Measurements from ENCODE around the gene GRM8. TPM values are rescaled to one million over a fixed set of nuclear protein-coding genes. Genes with fewer than 3 reads are reported as not detected.

GRM8 gene
- polyA plus RNA-seq, 1 donor from 2014 or later = 1.5 TPM

DNA sequence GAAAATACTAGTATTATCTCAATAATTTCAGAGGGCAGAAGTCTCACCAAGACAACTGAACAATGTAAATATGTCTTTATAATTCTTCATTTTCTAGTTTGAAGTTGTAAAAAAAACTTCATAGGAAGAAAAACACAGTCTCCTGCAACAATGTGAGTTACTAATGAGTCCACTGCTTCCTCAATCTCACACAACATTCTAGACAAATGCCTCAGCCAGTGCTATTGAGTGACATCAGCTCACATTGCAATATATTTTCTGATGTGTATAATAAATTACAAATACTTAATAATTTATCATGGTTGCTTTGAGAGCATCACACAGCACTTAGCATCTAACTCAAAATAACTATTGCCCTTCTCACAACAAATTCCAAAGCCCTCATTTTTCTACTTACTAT is 321.2 kb downstream of the GRM8 start:
- Histone ChIP-seq H3K27ac (ENCODE audit: low read length) (no peak overlapping the region), H4K20me1 (ENCODE audit: insufficient read depth) (no peaks in the 10 kb centered on the region), H3K9ac (ENCODE audit: low read length) (no peak overlapping the region), H3F3A (ENCODE audit: insufficient read depth, low read length, poor library complexity, severe bottlenecking) (no peaks in the 10 kb centered on the region), H3K36me3 (ENCODE audit: insufficient read depth, low read length) (no peaks in the 10 kb centered on the region), H3K4me3 (ENCODE audit: low read length) (no peak overlapping the region), H3K4me2 (ENCODE audit: low read length) (no peak overlapping the region), H3K9me2 (ENCODE audit: insufficient read depth, low read length) (no peaks in the 10 kb centered on the region), H2AFZ (ENCODE audit: low read depth, low read length) (no peak overlapping the region), H3K9me3 (ENCODE audit: low read length) (no peaks in the 10 kb centered on the region), H3K27me3 (ENCODE audit: insufficient read depth, low read depth, low read length) (no peaks in the 10 kb centered on the region), H3K79me2 (replicated peaks; ENCODE audit: insufficient read depth, low read length) (no peaks in the 10 kb centered on the region)
- TF ChIP-seq, protein P1, sequence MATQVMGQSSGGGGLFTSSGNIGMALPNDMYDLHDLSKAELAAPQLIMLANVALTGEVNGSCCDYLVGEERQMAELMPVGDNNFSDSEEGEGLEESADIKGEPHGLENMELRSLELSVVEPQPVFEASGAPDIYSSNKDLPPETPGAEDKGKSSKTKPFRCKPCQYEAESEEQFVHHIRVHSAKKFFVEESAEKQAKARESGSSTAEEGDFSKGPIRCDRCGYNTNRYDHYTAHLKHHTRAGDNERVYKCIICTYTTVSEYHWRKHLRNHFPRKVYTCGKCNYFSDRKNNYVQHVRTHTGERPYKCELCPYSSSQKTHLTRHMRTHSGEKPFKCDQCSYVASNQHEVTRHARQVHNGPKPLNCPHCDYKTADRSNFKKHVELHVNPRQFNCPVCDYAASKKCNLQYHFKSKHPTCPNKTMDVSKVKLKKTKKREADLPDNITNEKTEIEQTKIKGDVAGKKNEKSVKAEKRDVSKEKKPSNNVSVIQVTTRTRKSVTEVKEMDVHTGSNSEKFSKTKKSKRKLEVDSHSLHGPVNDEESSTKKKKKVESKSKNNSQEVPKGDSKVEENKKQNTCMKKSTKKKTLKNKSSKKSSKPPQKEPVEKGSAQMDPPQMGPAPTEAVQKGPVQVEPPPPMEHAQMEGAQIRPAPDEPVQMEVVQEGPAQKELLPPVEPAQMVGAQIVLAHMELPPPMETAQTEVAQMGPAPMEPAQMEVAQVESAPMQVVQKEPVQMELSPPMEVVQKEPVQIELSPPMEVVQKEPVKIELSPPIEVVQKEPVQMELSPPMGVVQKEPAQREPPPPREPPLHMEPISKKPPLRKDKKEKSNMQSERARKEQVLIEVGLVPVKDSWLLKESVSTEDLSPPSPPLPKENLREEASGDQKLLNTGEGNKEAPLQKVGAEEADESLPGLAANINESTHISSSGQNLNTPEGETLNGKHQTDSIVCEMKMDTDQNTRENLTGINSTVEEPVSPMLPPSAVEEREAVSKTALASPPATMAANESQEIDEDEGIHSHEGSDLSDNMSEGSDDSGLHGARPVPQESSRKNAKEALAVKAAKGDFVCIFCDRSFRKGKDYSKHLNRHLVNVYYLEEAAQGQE (IDR thresholded peaks at IDR 0.05; ENCODE audit: borderline replicate concordance) = no peak
- no peak for TF ChIP-seq EP300 (conservative IDR thresholded peaks at IDR 0.05; ENCODE audit: poor library complexity, severe bottlenecking)
- TF ChIP-seq POLR2AphosphoS5 (IDR thresholded peaks at IDR 0.05) = no peak
- TF ChIP-seq, protein P2, sequence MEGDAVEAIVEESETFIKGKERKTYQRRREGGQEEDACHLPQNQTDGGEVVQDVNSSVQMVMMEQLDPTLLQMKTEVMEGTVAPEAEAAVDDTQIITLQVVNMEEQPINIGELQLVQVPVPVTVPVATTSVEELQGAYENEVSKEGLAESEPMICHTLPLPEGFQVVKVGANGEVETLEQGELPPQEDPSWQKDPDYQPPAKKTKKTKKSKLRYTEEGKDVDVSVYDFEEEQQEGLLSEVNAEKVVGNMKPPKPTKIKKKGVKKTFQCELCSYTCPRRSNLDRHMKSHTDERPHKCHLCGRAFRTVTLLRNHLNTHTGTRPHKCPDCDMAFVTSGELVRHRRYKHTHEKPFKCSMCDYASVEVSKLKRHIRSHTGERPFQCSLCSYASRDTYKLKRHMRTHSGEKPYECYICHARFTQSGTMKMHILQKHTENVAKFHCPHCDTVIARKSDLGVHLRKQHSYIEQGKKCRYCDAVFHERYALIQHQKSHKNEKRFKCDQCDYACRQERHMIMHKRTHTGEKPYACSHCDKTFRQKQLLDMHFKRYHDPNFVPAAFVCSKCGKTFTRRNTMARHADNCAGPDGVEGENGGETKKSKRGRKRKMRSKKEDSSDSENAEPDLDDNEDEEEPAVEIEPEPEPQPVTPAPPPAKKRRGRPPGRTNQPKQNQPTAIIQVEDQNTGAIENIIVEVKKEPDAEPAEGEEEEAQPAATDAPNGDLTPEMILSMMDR (IDR thresholded peaks at IDR 0.05; ENCODE audit: poor library complexity, severe bottlenecking) = no peak
- TF ChIP-seq MXI1 (conservative IDR thresholded peaks at IDR 0.05; ENCODE audit: poor library complexity, severe bottlenecking) = no peak
- TF ChIP-seq RAD21 (conservative IDR thresholded peaks at IDR 0.05) = no peak
- no peak for TF ChIP-seq SMC3 (conservative IDR thresholded peaks at IDR 0.05; ENCODE audit: poor library complexity)
- no peak for TF ChIP-seq EZH2 (IDR thresholded peaks at IDR 0.05; ENCODE audit: borderline replicate concordance, insufficient read depth, low read length, poor library complexity, severe bottlenecking)
- no peak for TF ChIP-seq TAF1 (IDR thresholded peaks at IDR 0.05; ENCODE audit: low read depth)

DNA sequence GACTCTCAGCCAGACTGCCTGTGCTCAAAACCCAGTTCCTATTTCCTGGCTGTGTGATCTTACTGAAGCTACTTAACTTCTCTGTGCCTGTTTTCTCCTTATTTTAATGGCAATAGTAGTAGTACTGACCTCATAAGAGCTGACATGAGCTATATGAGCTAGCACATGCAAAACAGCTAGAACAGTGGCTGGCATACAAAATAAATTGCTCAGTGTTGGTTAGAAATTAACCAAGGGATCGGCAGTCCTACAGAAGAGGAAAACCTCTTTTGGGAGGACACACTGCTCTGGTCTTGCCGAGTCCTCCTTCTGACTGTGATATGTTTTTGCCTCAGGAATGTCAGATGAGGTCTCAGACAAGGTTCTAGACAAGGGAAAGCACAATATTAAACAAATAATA is 322.6 kb downstream of the GRM8 start:
- no peak overlapping the region for H3K4me3 ChIP-seq (ENCODE audit: low read length)
- H3K4me2 ChIP-seq (ENCODE audit: low read length) = no peak overlapping the region
- no peak overlapping the region for H3K27ac ChIP-seq (ENCODE audit: low read length)
- TF ChIP-seq SMC3 (conservative IDR thresholded peaks at IDR 0.05; ENCODE audit: poor library complexity) = no peak
- TF ChIP-seq EP300 (conservative IDR thresholded peaks at IDR 0.05; ENCODE audit: poor library complexity, severe bottlenecking) = no peak
- no peak overlapping the region for H2AFZ ChIP-seq (ENCODE audit: low read depth, low read length)
- no peaks in the 10 kb centered on the region for H4K20me1 ChIP-seq (ENCODE audit: insufficient read depth)
- H3K27me3 ChIP-seq (ENCODE audit: insufficient read depth, low read depth, low read length) = no peaks in the 10 kb centered on the region
- H3K9me2 ChIP-seq (ENCODE audit: insufficient read depth, low read length) = no peaks in the 10 kb centered on the region
- no peaks in the 10 kb centered on the region for H3K9me3 ChIP-seq (ENCODE audit: low read length)
- no peak overlapping the region for H3K9ac ChIP-seq (ENCODE audit: low read length)
- no peaks in the 10 kb centered on the region for H3K79me2 ChIP-seq (replicated peaks; ENCODE audit: insufficient read depth, low read length)
- H3F3A ChIP-seq (ENCODE audit: insufficient read depth, low read length, poor library complexity, severe bottlenecking) = no peaks in the 10 kb centered on the region
- no peaks in the 10 kb centered on the region for H3K36me3 ChIP-seq (ENCODE audit: insufficient read depth, low read length)

DNA sequence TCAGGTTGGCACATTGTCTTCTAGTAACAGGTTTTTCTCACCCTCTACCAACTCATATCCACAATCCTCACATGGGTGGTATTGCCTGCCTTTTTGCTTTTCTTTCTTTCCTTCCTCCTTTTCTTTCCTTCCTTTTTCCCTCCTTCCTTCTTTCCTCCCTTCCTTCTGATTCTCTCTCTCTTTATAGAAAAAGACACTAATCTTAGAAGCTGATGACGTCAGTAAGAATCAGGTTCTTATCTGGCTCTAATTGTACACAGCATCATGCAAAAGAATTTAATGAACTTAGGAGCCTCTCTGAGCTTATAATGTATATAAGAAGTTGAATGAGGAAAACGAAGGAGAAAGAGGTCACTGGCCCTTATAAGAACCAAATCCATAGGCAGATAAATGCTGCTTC is 328.3 kb downstream of the GRM8 start:
- no peak overlapping the region for H3K27ac ChIP-seq (ENCODE audit: low read length)
- H3K9ac ChIP-seq (ENCODE audit: low read length) = no peak overlapping the region
- H3F3A ChIP-seq (ENCODE audit: insufficient read depth, low read length, poor library complexity, severe bottlenecking) = no peaks in the 10 kb centered on the region
- TF ChIP-seq POLR2AphosphoS5 (IDR thresholded peaks at IDR 0.05) = no peak
- TF ChIP-seq, protein P2 (IDR thresholded peaks at IDR 0.05; ENCODE audit: poor library complexity, severe bottlenecking) = no peak
- no peak for TF ChIP-seq MXI1 (conservative IDR thresholded peaks at IDR 0.05; ENCODE audit: poor library complexity, severe bottlenecking)
- TF ChIP-seq, protein P1 (IDR thresholded peaks at IDR 0.05; ENCODE audit: borderline replicate concordance) = no peak
- TF ChIP-seq RAD21 (conservative IDR thresholded peaks at IDR 0.05) = no peak
- no peak for TF ChIP-seq SMC3 (conservative IDR thresholded peaks at IDR 0.05; ENCODE audit: poor library complexity)
- TF ChIP-seq EZH2 (IDR thresholded peaks at IDR 0.05; ENCODE audit: borderline replicate concordance, insufficient read depth, low read length, poor library complexity, severe bottlenecking) = no peak
- no peak for TF ChIP-seq TAF1 (IDR thresholded peaks at IDR 0.05; ENCODE audit: low read depth)
- no peak for TF ChIP-seq EP300 (conservative IDR thresholded peaks at IDR 0.05; ENCODE audit: poor library complexity, severe bottlenecking)
- no peaks in the 10 kb centered on the region for H4K20me1 ChIP-seq (ENCODE audit: insufficient read depth)
- H2AFZ ChIP-seq (ENCODE audit: low read depth, low read length) = no peak overlapping the region
- H3K4me2 ChIP-seq (ENCODE audit: low read length) = no peak overlapping the region
- H3K79me2 ChIP-seq (replicated peaks; ENCODE audit: insufficient read depth, low read length) = no peaks in the 10 kb centered on the region
- H3K27me3 ChIP-seq (ENCODE audit: insufficient read depth, low read depth, low read length) = no peaks in the 10 kb centered on the region
- no peaks in the 10 kb centered on the region for H3K9me2 ChIP-seq (ENCODE audit: insufficient read depth, low read length)
- no peak overlapping the region for H3K4me3 ChIP-seq (ENCODE audit: low read length)
- H3K9me3 ChIP-seq (ENCODE audit: low read length) = no peaks in the 10 kb centered on the region
- H3K36me3 ChIP-seq (ENCODE audit: insufficient read depth, low read length) = no peaks in the 10 kb centered on the region

Measured in neural cell (in vitro differentiated cells).